A549 (cell line): ENCODE measurements around the gene SPATA46. TPM values are rescaled to one million over a fixed set of nuclear protein-coding genes. Genes with fewer than 3 reads are reported as not detected.

Experiments used
- ATAC-seq, 2 experiments: fragments of 200-7000 bp in 1 of 2; fragments of >200 bp in 1 of 2; cut with Nextera tagmentation in 1 of 2; cut with Tn5 transposase in 1 of 2; 3 replicates each; pipeline versions ENCODE4 v1.8.0 to v1.9.1; 2018 to 2020; ENCODE audit warnings: mild to moderate bottlenecking in 1 of 2, moderate library complexity in 1 of 2
- CTCF ChIA-PET: fragments of 300-600 bp; sonication (Branson Sonifier 250); formaldehyde crosslinking; extraction: SDS; loops from one replicate; lab custom pipeline; 2021; ENCODE audit warnings: antibody characterized with exemption, inconsistent platforms; lab: Yijun Ruan, JAX
- POLR2A ChIA-PET: fragments of 350-600 bp; formaldehyde crosslinking; extraction: SDS; loops from one replicate; lab custom pipeline; 2021; ENCODE audit warnings: antibody characterized with exemption, inconsistent platforms; lab: Yijun Ruan, JAX
- DNase-seq, 2 experiments: peaks; one replicate each; pipeline versions ENCODE4 v3.0.0 to v3.0.0-alpha.2; 2011 to 2016; ENCODE audit warnings: low read depth in 1 of 2, low spot score in 1 of 2
- FAIRE-seq: peaks from 2 replicates; lab custom pipeline; 2011; peaks lifted over from hg19 to GRCh38; lab: Jason Lieb, UNC
- H3K27ac ChIP-seq, 2 experiments: fragments of >200 bp; sonication (Bioruptor Twin); formaldehyde crosslinking; 3 replicates each; pipeline ENCODE4 v1.5.1; 2016 to 2017
- H3K4me1 ChIP-seq: fragments of >200 bp; sonication (Bioruptor Twin); formaldehyde crosslinking; 3 replicates; pipeline ENCODE4 v1.6.1; 2016
- H3K4me2 ChIP-seq: fragments of >200 bp; sonication (Bioruptor Twin); formaldehyde crosslinking; 3 replicates; pipeline ENCODE4 v1.6.1; 2016
- H3K4me3 ChIP-seq: fragments of >200 bp; sonication (Bioruptor Twin); formaldehyde crosslinking; 3 replicates; pipeline ENCODE4 v1.5.1; 2016
- H3K9me3 ChIP-seq: fragments of >200 bp; sonication (Bioruptor Twin); formaldehyde crosslinking; 3 replicates; pipeline ENCODE4 v1.6.1; 2016
- CBX2 ChIP-seq: fragments of 200-600 bp; sonication (generic); IDR thresholded peaks from 2 replicates; pipeline ENCODE4 v1.6.1; 2016; ENCODE audit warnings: low read depth, mild to moderate bottlenecking, borderline replicate concordance
- CHD2 ChIP-seq: fragments of 150-350 bp; IDR thresholded peaks from 2 replicates; pipeline ENCODE4 v1.6.1; 2014; ENCODE audit warnings: low read length; ENCODE audit not compliant: partially characterized antibody
- CTCF ChIP-seq: fragments of >200 bp; sonication (Bioruptor Twin); formaldehyde crosslinking; IDR thresholded peaks from 3 replicates; pipeline ENCODE4 v1.5.1; 2016
- FOSB ChIP-seq: fragments of 250-450 bp; sonication (Bioruptor Pico); IDR thresholded peaks from 2 replicates; pipeline ENCODE4 v1.5.0; 2020; ENCODE audit warnings: mild to moderate bottlenecking, moderate library complexity
- FOSL2 ChIP-seq, 2 experiments: fragments of 450-650 bp in 1 of 2; fragments of >200 bp in 1 of 2; sonication (Bioruptor Twin) in 1 of 2; formaldehyde crosslinking; IDR thresholded peaks; 2 replicates each; pipeline versions ENCODE4 v1.5.0 to v1.6.1; 2016 to 2020; ENCODE audit warnings: mild to moderate bottlenecking in 1 of 2, moderate library complexity in 1 of 2
- HEYL ChIP-seq: fragments of 250-450 bp; sonication (Bioruptor Pico); IDR thresholded peaks from 2 replicates; pipeline ENCODE4 v1.8.0; 2021; ENCODE audit warnings: mild to moderate bottlenecking, moderate library complexity
- HMGXB4 ChIP-seq: fragments of 250-450 bp; sonication (Bioruptor Pico); IDR thresholded peaks from 2 replicates; pipeline ENCODE4 v1.5.0; 2021; ENCODE audit warnings: mild to moderate bottlenecking, moderate library complexity, borderline replicate concordance
- HOXA7 ChIP-seq: fragments of 250-450 bp; sonication (Bioruptor Pico); IDR thresholded peaks from 2 replicates; pipeline ENCODE4 v1.5.0; 2020; ENCODE audit warnings: mild to moderate bottlenecking, moderate library complexity
- JUN ChIP-seq, 2 experiments: fragments of >200 bp; sonication (Bioruptor Twin); formaldehyde crosslinking; IDR thresholded peaks; 2 replicates in 1 of 2; 3 replicates in 1 of 2; pipeline ENCODE4 v1.6.1; 2016 to 2017
- JUNB ChIP-seq: fragments of >200 bp; sonication (Bioruptor Twin); formaldehyde crosslinking; IDR thresholded peaks from 2 replicates; pipeline ENCODE4 v1.6.1; 2016
- KDM1A ChIP-seq: fragments of 200-600 bp; sonication (generic); IDR thresholded peaks from 2 replicates; pipeline ENCODE4 v1.6.1; 2016; ENCODE audit warnings: low read depth, mild to moderate bottlenecking
- MAX ChIP-seq: IDR thresholded peaks from 2 replicates; pipeline ENCODE4 v1.6.1; 2012
- MAZ ChIP-seq: fragments of 150-350 bp; IDR thresholded peaks from 2 replicates; pipeline ENCODE4 v1.6.1; 2014; ENCODE audit warnings: antibody characterized with exemption, low read depth, low read length, borderline replicate concordance
- MYC ChIP-seq: IDR thresholded peaks from 2 replicates; pipeline ENCODE4 v1.6.1; 2012; ENCODE audit warnings: mild to moderate bottlenecking, inconsistent platforms, low read length, improper control_type of control experiment, borderline replicate concordance
- NFE2L2 ChIP-seq: fragments of 150-350 bp; conservative IDR thresholded peaks from 2 replicates; pipeline ENCODE4 v1.6.1; 2014; ENCODE audit warnings: low read length
- NR3C1 ChIP-seq: fragments of >200 bp; sonication (Bioruptor Twin); formaldehyde crosslinking; IDR thresholded peaks from 3 replicates; pipeline ENCODE4 v1.6.1; 2017
- PHF8 ChIP-seq: fragments of 200-600 bp; sonication (generic); IDR thresholded peaks from 2 replicates; pipeline ENCODE4 v1.6.1; 2016; ENCODE audit warnings: low read depth, mild to moderate bottlenecking, antibody characterized with exemption, moderate library complexity, borderline replicate concordance
- RCOR1 ChIP-seq: fragments of 150-350 bp; IDR thresholded peaks from 2 replicates; pipeline ENCODE4 v1.6.1; 2014; ENCODE audit warnings: antibody characterized with exemption, low read length, low read depth
- RNF2 ChIP-seq: fragments of 200-600 bp; sonication (generic); IDR thresholded peaks from 2 replicates; pipeline ENCODE4 v1.6.1; 2016; ENCODE audit warnings: low read depth, mild to moderate bottlenecking, antibody characterized with exemption, moderate library complexity, borderline replicate concordance
- TFCP2L1 ChIP-seq: fragments of 250-450 bp; sonication (Bioruptor Pico); IDR thresholded peaks from 2 replicates; pipeline ENCODE4 v1.5.0; 2021; ENCODE audit warnings: mild to moderate bottlenecking
- USF2 ChIP-seq: fragments of 450-650 bp; IDR thresholded peaks from 2 replicates; pipeline ENCODE4 v1.6.1; 2014; ENCODE audit warnings: antibody characterized with exemption
- ZFP36 ChIP-seq: fragments of 450-650 bp; IDR thresholded peaks from 2 replicates; pipeline ENCODE4 v1.6.1; 2014; ENCODE audit warnings: borderline replicate concordance; ENCODE audit not compliant: partially characterized antibody
- ZSCAN20 ChIP-seq: fragments of 250-450 bp; sonication (Bioruptor Pico); IDR thresholded peaks from 2 replicates; pipeline ENCODE4 v1.8.0; 2022; ENCODE audit warnings: mild to moderate bottlenecking, moderate library complexity
- WGBS: methylation state at CpG from one replicate; pipeline ENCODE4 v1.1.6; 2017; ENCODE audit errors: missing lambda C conversion rate; 5-methylcytosine and 5-hydroxymethylcytosine counted together
- polyA plus RNA-seq, 4 experiments: library from polyadenylated mRNA; depleted of rRNA in 3 of 4; stranded (reverse); fragments of >200 nt; fragmentation: RNase III in 1 of 4; extraction: RNeasy Plus Mini Kit Qiagen cat#74134 plus additional on column Dnase treatment in 1 of 4; gene quantifications; 2 replicates in 3 of 4; 3 replicates in 1 of 4; pipeline ENCODE4 v1.2.3, GENCODE V29; 2011 to 2017
- TF ChIP-seq, protein P1 (sequence below): IDR thresholded peaks from 2 replicates; pipeline ENCODE4 v1.6.1; 2012

SPATA46 gene
- polyA plus RNA-seq, 2 of the 4 experiments (the other 2 are of a cell fraction): not detected

DNA sequence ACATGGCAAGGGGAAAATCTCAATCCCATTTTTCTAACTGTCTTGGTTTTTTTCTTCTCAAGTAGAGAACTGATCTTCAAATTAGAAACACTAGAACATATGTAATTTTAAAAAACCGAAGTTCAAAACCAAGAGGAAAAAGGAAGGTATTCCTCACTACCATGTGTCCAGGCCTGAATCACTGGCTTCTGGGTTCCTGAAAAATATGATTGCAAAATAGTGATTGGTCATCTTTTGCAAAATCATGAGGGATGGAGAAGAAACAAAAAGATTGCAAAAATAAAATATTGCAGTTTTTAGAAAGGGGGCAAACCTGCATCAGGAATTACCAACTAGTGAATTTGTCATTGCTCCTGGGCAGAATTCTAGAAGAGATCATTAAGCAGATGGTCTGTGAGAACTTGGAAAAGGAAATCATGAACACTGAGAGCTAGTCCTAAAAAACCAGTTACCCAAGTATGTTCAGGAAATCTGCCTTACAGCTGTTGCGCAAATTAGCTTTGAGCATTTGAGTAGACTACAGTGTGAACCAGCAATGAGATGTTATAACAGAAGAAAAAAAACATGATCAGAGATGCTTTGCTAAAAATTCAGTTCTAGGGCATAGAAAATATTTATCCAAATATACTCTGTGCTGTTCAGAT lies 49.4 kb downstream of the SPATA46 start:
- Histone ChIP-seq H3K4me3 (no peak overlapping the region), H3K27ac (no peak overlapping the region), H3K4me2 (no peak overlapping the region), H3K9me3 (no peaks in the 10 kb centered on the region), H3K4me1 (no peaks in the 10 kb centered on the region)
- WGBS: 55% methylated on average over 2 of the region's 2 CpGs
- no peak for FAIRE-seq
- TF ChIP-seq ZFP36 (no peak), CTCF (no peak), HMGXB4 (CRISPR knock-in tag) (no peak), USF2 (no peak), RNF2 (no peak), RCOR1 (no peak), FOSB (CRISPR knock-in tag) (no peak), MAX (no peak), HOXA7 (CRISPR knock-in tag) (no peak), PHF8 (no peak), TFCP2L1 (CRISPR knock-in tag) (no peak), HEYL (CRISPR knock-in tag) (no peak)
- ATAC-seq: no peak
- ChIA-PET POLR2A (no interaction called here), CTCF (no interaction called here)
- DNase-seq: no peak

DNA sequence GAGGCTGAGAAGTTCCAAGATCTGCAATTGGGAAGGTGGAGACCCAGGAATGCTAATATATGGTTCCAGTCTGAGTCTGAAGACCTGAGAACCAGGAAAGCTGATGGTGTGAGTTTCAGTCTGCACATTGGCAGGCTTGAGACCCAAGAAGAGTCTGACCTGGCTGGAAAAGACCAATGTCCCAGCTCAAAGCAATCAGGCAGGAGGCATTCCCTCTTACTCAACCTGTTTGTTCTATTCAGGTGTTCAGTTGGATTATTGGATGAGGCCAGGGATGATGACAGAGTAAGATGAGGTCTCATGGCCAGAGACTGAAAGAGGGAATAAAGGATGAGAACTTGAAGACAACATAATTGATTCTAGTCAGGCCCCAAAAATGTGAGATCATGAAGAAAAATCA lies 50.1 kb downstream of the SPATA46 start:
- POLR2A ChIA-PET: no interaction called here
- CTCF ChIA-PET: no interaction called here
- FAIRE-seq (no peak), ATAC-seq (no peak), DNase-seq (no peak)
- Histone ChIP-seq H3K27ac (no peak overlapping the region), H3K4me1 (no peaks in the 10 kb centered on the region), H3K9me3 (no peaks in the 10 kb centered on the region), H3K4me2 (no peak overlapping the region), H3K4me3 (no peak overlapping the region)
- TF ChIP-seq, protein P1, sequence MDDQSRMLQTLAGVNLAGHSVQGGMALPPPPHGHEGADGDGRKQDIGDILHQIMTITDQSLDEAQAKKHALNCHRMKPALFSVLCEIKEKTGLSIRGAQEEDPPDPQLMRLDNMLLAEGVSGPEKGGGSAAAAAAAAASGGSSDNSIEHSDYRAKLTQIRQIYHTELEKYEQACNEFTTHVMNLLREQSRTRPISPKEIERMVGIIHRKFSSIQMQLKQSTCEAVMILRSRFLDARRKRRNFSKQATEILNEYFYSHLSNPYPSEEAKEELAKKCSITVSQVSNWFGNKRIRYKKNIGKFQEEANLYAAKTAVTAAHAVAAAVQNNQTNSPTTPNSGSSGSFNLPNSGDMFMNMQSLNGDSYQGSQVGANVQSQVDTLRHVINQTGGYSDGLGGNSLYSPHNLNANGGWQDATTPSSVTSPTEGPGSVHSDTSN: no peak
- TF ChIP-seq KDM1A (no peak), NR3C1 (no peak), PHF8 (no peak), MAZ (no peak), ZSCAN20 (CRISPR knock-in tag) (no peak)

GRCh38 chr1:162324396-162324795 lies 52.3 kb downstream of the SPATA46 start:
- ATAC-seq (no peak), FAIRE-seq (no peak), DNase-seq (no peak)
- POLR2A ChIA-PET: no interaction called here
- Histone ChIP-seq H3K4me2 (no peak overlapping the region), H3K4me1 (no peaks in the 10 kb centered on the region), H3K9me3 (no peaks in the 10 kb centered on the region), H3K27ac (no peak overlapping the region), H3K4me3 (no peak overlapping the region)
- WGBS: 62% methylated on average over 2 of the region's 2 CpGs
- CTCF ChIA-PET: interaction anchor here (0.6 kb wide), 1 partner anchor 256 kb away, joined by 3 read pairs; no protein-coding TSS in a partner anchor
- TF ChIP-seq, protein P1: no peak
- no peak for TF ChIP-seq MYC
- no peak for TF ChIP-seq JUNB
- no peak for TF ChIP-seq NFE2L2
- TF ChIP-seq JUN (IDR thresholded peaks at IDR 0.05): no peak
- no peak for TF ChIP-seq CBX2
- TF ChIP-seq HEYL (CRISPR knock-in tag): no peak
- no peak for TF ChIP-seq TFCP2L1 (CRISPR knock-in tag)
- no peak for TF ChIP-seq NR3C1
- no peak for TF ChIP-seq HMGXB4 (CRISPR knock-in tag)
- no peak for TF ChIP-seq CHD2
- TF ChIP-seq FOSL2 (IDR thresholded peaks at IDR 0.05): no peak
- TF ChIP-seq FOSL2 (CRISPR knock-in tag; IDR thresholded peaks at IDR 0.05): no peak
